ENCODE data around the gene SOS1. TPM values are rescaled to one million over a fixed set of nuclear protein-coding genes. Genes with fewer than 3 reads are reported as not detected.
A peak's percentile ranks its signal among the peaks of the same experiment; 100 is the strongest.

Gene SOS1
- total and polyA plus RNA-seq, 2 of the 13 experiments (the other 11 are each of a cell fraction or from before 2014, with no cell fraction given) = 20.8 to 60.4 TPM

- peak; percentile 53 for ATAC-seq
- WGBS (ENCODE audit: low lambda C conversion rate) = 34% methylated on average over 3 of the region's 3 CpGs
- peaks cover 58% of the 10 kb centered on the region for H3K4me1 ChIP-seq (ENCODE audit: insufficient read depth, low read length)
- POLR2A ChIA-PET = interaction anchor here (0.9 to 2.1 kb wide), 3 partner anchors 19 to 140 kb away, joined by 3 to 5 read pairs (median 3); partner anchors contain the start of gene SOS1
- peak overlapping the region; percentile 68 for H3K4me2 ChIP-seq (ENCODE audit: low read depth, low read length)
- H2AFZ ChIP-seq (ENCODE audit: low read length) = no peak overlapping the region
- no peaks in the 10 kb centered on the region for H3K9me3 ChIP-seq (ENCODE audit: low read length)
- TSS peak; percentile 19 for BruUV-seq (replicated peaks)
- H4K20me1 ChIP-seq (ENCODE audit: insufficient read depth, low read length) = no peaks in the 10 kb centered on the region
- H3K27me3 ChIP-seq (ENCODE audit: control insufficient read depth in 1 of 2, insufficient read depth in 2 of 2, low read length in 2 of 2) = no peaks in the 10 kb centered on the region
- in situ Hi-C loops (cut with HindIII; ENCODE audit: extremely low pct_ligation_motif_present, low pct_unique_long_range_greater_than_20kb) (loop anchor here (5.0 kb wide), 1 partner anchor 34 kb away; no protein-coding TSS in a partner anchor), intact Hi-C loops (cut with micrococcal nuclease; ENCODE audit: unreplicated experiment) (loop anchor here (1.0 kb wide), 1 partner anchor 34 kb away; no protein-coding TSS in a partner anchor)
- FAIRE-seq = no peak
- H3K4me3 ChIP-seq (replicated peaks in 1 of 3; ENCODE audit: insufficient read depth in 1 of 3, low read depth in 2 of 3, low read length in 3 of 3) = peak overlapping the region in 2 of 3 experiments; percentile 34 to 44; a peak in 2 of 6 replicates
- peaks cover 2 to 19% of the 10 kb centered on the region in 2 experiments for H3K36me3 ChIP-seq (replicated peaks in 1 of 2; ENCODE audit: control insufficient read depth in 1 of 2, insufficient read depth in 2 of 2, low read length in 2 of 2)
- H3K79me2 ChIP-seq (ENCODE audit: insufficient read depth, low read length) = no peaks in the 10 kb centered on the region
- peak overlapping the region; percentile 75 for H3K9ac ChIP-seq (ENCODE audit: insufficient read depth, low read depth, low read length)
- DNase-seq (ENCODE audit: low spot score) = peak; percentile 42
- H3K27ac ChIP-seq (ENCODE audit: extremely low read length, insufficient read depth, low read length) = peak overlapping the region; percentile 98
- CTCF ChIA-PET (ENCODE audit: low intra/inter-chr PET ratio, low total read pairs) = no interaction called here
- TF ChIP-seq NKX3-1 (CRISPR knock-in tag; IDR thresholded peaks at IDR 0.05) (no peak), GTF3A (CRISPR knock-in tag; conservative IDR thresholded peaks at IDR 0.05) (no peak), ZNF788 (CRISPR knock-in tag; IDR thresholded peaks at IDR 0.05; ENCODE audit: borderline replicate concordance) (no peak), ZFP36L2 (CRISPR knock-in tag; IDR thresholded peaks at IDR 0.05) (no peak), CHD2 (IDR thresholded peaks at IDR 0.05; ENCODE audit: low read depth, low read length) (no peak), EED (CRISPR knock-in tag; IDR thresholded peaks at IDR 0.05) (no peak), MTA1 (CRISPR knock-in tag; IDR thresholded peaks at IDR 0.05; ENCODE audit: borderline replicate concordance) (no peak), ZNF800 (CRISPR knock-in tag; IDR thresholded peaks at IDR 0.05) (peak; percentile 35; the same call in 1 of the 2 replicates), ZNF343 (CRISPR knock-in tag; IDR thresholded peaks at IDR 0.05) (no peak), ZNF281 (CRISPR knock-in tag; IDR thresholded peaks at IDR 0.05; ENCODE audit: borderline replicate concordance) (no peak), ASH2L (IDR thresholded peaks at IDR 0.05; ENCODE audit: insufficient read length, low read depth, low read length) (peak; percentile 100), ZNF746 (CRISPR knock-in tag; IDR thresholded peaks at IDR 0.05) (no peak), KLF16 (CRISPR knock-in tag; IDR thresholded peaks at IDR 0.05) (no peak; a peak in 1 of 4 replicates), ATF5 (CRISPR knock-in tag; IDR thresholded peaks at IDR 0.05; ENCODE audit: low read depth) (no peak), BATF2 (CRISPR knock-in tag; IDR thresholded peaks at IDR 0.05) (no peak), TFE3 (CRISPR knock-in tag; IDR thresholded peaks at IDR 0.05) (0 out of 2 replicates have a peak, but pooled peaks have one; percentile 9)
Measured at GRCh38 chr2:38981003-38981669, 139.7 kb downstream of the SOS1 start.

All from HepG2 (cell line).